ENCODE results near the gene KRI1. TPM values are rescaled to one million over a fixed set of nuclear protein-coding genes. Genes with fewer than 3 reads are reported as not detected.
A peak's percentile ranks its signal among the peaks of the same experiment; 100 is the strongest.

The KRI1 gene
- total and polyA plus RNA-seq, 2 experiments from 2014 or later = 23.8 to 43.2 TPM

DNA sequence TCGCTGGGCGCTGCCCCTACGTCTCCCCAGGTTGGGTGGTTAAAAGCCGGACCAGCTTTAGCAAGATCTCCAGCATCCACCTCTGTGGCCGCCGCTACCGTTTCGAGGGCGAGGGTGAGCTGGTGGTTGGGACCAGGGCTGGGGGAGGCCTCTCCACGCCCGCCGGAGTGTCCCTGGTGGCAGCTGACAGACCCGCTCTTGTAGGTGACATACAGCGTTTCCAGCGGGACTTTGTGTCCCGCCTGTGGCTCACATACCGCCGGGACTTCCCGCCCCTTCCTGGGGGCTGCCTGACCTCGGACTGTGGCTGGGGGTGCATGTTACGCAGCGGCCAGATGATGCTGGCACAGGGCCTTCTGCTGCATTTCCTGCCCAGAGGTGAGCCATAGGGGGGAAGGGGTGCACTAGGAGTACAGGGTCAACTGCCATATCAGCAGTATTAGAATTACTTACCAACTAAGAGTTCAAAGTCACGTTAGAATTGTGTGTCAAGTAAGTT is 21.0 kb downstream of the KRI1 start:
- H3K4me1 ChIP-seq (ENCODE audit: insufficient read depth) = no peaks in the 10 kb centered on the region; the same call in 1 of the 2 replicates
- H2AFZ ChIP-seq = no peak overlapping the region
- H3K9me3 Mint-ChIP-seq = no peaks in the 10 kb centered on the region
- H4K20me1 ChIP-seq (replicated peaks; ENCODE audit: insufficient read depth) = peaks cover 3% of the 10 kb centered on the region; the same call in 1 of the 2 replicates
- no peaks in the 10 kb centered on the region for H3K9me2 ChIP-seq (ENCODE audit: insufficient read depth)
- peaks cover 24% of the 10 kb centered on the region for H3K36me3 Mint-ChIP-seq (ENCODE audit: low read depth)
- 0 out of 2 replicates have a peak, but pooled peaks cover 12% of the 10 kb centered on the region for H3F3A ChIP-seq (replicated peaks; ENCODE audit: low read depth)
- ATAC-seq = no peak
- no peaks in the 10 kb centered on the region for H3K27me3 ChIP-seq (ENCODE audit: insufficient read depth)
- peak overlapping the region; percentile 87 for H3K4me3 Mint-ChIP-seq
- H3K4me1 Mint-ChIP-seq = no peaks in the 10 kb centered on the region
- 0 out of 2 replicates have a peak, but pooled peaks cover 3% of the 10 kb centered on the region for H3K36me3 ChIP-seq (ENCODE audit: insufficient read depth)
- peaks cover 6% of the 10 kb centered on the region for H3K27me3 Mint-ChIP-seq (ENCODE audit: insufficient read depth, low read depth, poor library complexity)
- peaks cover 17% of the 10 kb centered on the region for H3K79me2 ChIP-seq (replicated peaks; ENCODE audit: insufficient read depth)
- H3K4me2 ChIP-seq = peak overlapping the region; percentile 82
- DNase-seq (ENCODE audit: low spot score) = peak; percentile 29
- no peak overlapping the region for H3K27ac Mint-ChIP-seq
- TF ChIP-seq, protein P1, sequence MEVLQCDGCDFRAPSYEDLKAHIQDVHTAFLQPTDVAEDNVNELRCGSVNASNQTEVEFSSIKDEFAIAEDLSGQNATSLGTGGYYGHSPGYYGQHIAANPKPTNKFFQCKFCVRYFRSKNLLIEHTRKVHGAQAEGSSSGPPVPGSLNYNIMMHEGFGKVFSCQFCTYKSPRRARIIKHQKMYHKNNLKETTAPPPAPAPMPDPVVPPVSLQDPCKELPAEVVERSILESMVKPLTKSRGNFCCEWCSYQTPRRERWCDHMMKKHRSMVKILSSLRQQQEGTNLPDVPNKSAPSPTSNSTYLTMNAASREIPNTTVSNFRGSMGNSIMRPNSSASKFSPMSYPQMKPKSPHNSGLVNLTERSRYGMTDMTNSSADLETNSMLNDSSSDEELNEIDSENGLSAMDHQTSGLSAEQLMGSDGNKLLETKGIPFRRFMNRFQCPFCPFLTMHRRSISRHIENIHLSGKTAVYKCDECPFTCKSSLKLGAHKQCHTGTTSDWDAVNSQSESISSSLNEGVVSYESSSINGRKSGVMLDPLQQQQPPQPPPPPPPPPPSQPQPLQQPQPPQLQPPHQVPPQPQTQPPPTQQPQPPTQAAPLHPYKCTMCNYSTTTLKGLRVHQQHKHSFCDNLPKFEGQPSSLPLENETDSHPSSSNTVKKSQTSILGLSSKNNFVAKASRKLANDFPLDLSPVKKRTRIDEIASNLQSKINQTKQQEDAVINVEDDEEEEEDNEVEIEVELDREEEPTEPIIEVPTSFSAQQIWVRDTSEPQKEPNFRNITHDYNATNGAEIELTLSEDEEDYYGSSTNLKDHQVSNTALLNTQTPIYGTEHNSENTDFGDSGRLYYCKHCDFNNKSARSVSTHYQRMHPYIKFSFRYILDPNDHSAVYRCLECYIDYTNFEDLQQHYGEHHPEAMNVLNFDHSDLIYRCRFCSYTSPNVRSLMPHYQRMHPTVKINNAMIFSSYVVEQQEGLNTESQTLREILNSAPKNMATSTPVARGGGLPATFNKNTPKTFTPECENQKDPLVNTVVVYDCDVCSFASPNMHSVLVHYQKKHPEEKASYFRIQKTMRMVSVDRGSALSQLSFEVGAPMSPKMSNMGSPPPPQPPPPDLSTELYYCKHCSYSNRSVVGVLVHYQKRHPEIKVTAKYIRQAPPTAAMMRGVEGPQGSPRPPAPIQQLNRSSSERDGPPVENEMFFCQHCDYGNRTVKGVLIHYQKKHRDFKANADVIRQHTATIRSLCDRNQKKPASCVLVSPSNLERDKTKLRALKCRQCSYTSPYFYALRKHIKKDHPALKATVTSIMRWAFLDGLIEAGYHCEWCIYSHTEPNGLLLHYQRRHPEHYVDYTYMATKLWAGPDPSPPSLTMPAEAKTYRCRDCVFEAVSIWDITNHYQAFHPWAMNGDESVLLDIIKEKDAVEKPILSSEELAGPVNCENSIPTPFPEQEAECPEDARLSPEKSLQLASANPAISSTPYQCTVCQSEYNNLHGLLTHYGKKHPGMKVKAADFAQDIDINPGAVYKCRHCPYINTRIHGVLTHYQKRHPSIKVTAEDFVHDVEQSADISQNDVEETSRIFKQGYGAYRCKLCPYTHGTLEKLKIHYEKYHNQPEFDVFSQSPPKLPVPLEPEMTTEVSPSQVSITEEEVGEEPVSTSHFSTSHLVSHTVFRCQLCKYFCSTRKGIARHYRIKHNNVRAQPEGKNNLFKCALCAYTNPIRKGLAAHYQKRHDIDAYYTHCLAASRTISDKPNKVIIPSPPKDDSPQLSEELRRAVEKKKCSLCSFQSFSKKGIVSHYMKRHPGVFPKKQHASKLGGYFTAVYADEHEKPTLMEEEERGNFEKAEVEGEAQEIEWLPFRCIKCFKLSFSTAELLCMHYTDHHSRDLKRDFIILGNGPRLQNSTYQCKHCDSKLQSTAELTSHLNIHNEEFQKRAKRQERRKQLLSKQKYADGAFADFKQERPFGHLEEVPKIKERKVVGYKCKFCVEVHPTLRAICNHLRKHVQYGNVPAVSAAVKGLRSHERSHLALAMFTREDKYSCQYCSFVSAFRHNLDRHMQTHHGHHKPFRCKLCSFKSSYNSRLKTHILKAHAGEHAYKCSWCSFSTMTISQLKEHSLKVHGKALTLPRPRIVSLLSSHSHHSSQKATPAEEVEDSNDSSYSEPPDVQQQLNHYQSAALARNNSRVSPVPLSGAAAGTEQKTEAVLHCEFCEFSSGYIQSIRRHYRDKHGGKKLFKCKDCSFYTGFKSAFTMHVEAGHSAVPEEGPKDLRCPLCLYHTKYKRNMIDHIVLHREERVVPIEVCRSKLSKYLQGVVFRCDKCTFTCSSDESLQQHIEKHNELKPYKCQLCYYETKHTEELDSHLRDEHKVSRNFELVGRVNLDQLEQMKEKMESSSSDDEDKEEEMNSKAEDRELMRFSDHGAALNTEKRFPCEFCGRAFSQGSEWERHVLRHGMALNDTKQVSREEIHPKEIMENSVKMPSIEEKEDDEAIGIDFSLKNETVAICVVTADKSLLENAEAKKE (CRISPR knock-in tag; IDR thresholded peaks at IDR 0.05) = no peak
- no peak for TF ChIP-seq JUNB (IDR thresholded peaks at IDR 0.05; ENCODE audit: unreplicated experiment)
- peak overlapping the region; percentile 85 for H3K4me3 ChIP-seq
- H3K27ac ChIP-seq (ENCODE audit: low read depth) = no peak overlapping the region

DNA sequence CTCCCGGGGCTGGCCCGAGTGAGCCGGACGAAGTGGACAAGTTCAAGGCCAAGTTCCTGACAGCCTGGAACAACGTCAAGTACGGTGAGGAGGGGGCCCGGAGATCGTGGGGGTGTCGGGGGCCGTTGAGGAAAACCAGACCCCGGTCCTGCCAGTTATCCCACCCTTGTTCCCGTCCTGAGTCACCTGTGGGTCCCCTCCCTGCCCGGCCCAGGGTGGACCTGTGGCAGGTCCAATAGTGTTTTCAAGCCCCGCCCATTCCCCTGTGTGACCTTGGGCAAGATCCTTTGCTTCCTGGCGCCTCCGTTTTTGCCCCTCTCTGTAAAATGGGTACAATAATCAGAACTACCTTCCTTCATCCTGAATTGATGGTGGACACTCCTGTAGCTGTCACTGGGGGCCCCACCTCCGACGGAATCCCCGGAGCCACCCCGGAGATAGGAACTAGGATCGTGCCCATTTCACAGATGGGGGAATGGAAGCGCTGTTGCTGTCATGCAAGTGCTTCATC is 21.5 kb downstream of the KRI1 start:
- no peak overlapping the region for H3K27ac Mint-ChIP-seq
- H3K4me3 Mint-ChIP-seq = peak overlapping the region; percentile 87
- ATAC-seq = peak; percentile 6
- no peaks in the 10 kb centered on the region for H3K4me1 Mint-ChIP-seq
- no peaks in the 10 kb centered on the region for H3K9me2 ChIP-seq (ENCODE audit: insufficient read depth)
- peak overlapping the region; percentile 85 for H3K4me3 ChIP-seq
- 0 out of 2 replicates have a peak, but pooled peaks cover 12% of the 10 kb centered on the region for H3F3A ChIP-seq (replicated peaks; ENCODE audit: low read depth)
- peaks cover 6% of the 10 kb centered on the region for H3K27me3 Mint-ChIP-seq (ENCODE audit: insufficient read depth, low read depth, poor library complexity)
- no peaks in the 10 kb centered on the region for H3K9me3 Mint-ChIP-seq
- H3K4me2 ChIP-seq = peak overlapping the region; percentile 82
- no peaks in the 10 kb centered on the region for H3K36me3 ChIP-seq (ENCODE audit: insufficient read depth)
- no peaks in the 10 kb centered on the region; the same call in 1 of the 2 replicates for H3K4me1 ChIP-seq (ENCODE audit: insufficient read depth)
- peaks cover 17% of the 10 kb centered on the region for H3K79me2 ChIP-seq (replicated peaks; ENCODE audit: insufficient read depth)
- H3K27ac ChIP-seq (ENCODE audit: low read depth) = no peak overlapping the region
- peak overlapping the region; percentile 69; the same call in 1 of the 2 replicates for H2AFZ ChIP-seq
- peak; percentile 37 for DNase-seq (ENCODE audit: low spot score)
- no peaks in the 10 kb centered on the region for H3K27me3 ChIP-seq (ENCODE audit: insufficient read depth)
- H3K36me3 Mint-ChIP-seq (ENCODE audit: low read depth) = peaks cover 19% of the 10 kb centered on the region; the same call in 2 of the 3 replicates
- H4K20me1 ChIP-seq (replicated peaks; ENCODE audit: insufficient read depth) = peaks cover 3% of the 10 kb centered on the region; the same call in 1 of the 2 replicates
- TF ChIP-seq, protein P1 (CRISPR knock-in tag; IDR thresholded peaks at IDR 0.05) = no peak
- TF ChIP-seq EZH2phosphoT487 (IDR thresholded peaks at IDR 0.05; ENCODE audit: unreplicated experiment) (no peak), JUNB (IDR thresholded peaks at IDR 0.05; ENCODE audit: unreplicated experiment) (no peak), STAT1 (IDR thresholded peaks at IDR 0.05; ENCODE audit: unreplicated experiment) (no peak)

Data from GM23338 (cell line).